ENCODE data around the gene GPAM. TPM values are rescaled to one million over a fixed set of nuclear protein-coding genes. Genes with fewer than 3 reads are reported as not detected.
A peak's percentile ranks its signal among the peaks of the same experiment; 100 is the strongest.
"Not testable (repeated sequence)": the region's sequence is repeated elsewhere in the genome, so short reads cannot be mapped to it uniquely, and the experiment has no call there.

GPAM gene
- total RNA-seq, 1 donor from 2014 or later, result 42.5 TPM

DNA sequence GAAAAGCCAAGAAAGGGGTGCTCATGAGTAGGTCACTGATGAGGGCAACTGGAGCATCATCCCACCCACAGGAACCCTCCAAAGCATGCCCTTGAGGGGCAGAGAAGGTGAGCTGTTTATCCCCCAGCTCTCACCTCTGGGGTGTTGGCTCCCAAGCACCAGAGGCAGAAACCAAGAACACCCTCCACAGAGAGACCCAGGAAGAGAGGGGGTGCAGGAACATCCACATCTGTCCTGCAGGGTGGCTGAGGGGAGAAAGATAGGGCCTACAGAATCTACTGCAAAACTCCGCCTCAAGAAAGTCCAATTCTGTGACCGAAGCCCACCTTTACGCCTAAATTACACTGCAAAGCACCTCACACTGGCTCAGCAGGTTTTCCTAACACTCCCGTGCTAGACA is 40.1 kb downstream of the GPAM start:
- no peak for ATAC-seq

DNA sequence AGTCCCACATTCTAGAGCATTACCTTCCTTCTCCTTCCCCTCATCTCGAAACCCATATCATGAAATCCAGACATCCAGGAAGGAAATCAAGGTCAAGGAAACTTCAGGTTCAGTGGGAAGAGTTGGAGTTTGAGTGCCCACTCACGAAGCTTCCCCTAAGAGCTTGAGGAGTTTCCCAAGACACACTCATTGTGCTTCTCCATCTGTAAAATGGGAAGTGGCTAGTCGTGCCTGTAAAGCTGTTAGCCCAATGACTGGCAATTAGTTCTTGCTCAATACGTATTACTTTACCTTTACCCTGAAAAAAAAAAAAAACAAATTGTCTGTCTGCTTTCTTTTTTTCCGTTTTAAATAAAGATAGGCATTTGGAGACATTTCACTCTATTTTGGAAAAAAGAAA is 42.3 kb downstream of the GPAM start:
- DNase-seq (ENCODE audit: missing footprints), result no peak
- no peak for ATAC-seq
- intact Hi-C loops (cut with DNase I), result no loop called here

More for the DNA sequence above, 40.1 kb downstream of the GPAM start:
- intact Hi-C loops (cut with DNase I), result no loop called here
- no peak for DNase-seq (ENCODE audit: missing footprints)

DNA sequence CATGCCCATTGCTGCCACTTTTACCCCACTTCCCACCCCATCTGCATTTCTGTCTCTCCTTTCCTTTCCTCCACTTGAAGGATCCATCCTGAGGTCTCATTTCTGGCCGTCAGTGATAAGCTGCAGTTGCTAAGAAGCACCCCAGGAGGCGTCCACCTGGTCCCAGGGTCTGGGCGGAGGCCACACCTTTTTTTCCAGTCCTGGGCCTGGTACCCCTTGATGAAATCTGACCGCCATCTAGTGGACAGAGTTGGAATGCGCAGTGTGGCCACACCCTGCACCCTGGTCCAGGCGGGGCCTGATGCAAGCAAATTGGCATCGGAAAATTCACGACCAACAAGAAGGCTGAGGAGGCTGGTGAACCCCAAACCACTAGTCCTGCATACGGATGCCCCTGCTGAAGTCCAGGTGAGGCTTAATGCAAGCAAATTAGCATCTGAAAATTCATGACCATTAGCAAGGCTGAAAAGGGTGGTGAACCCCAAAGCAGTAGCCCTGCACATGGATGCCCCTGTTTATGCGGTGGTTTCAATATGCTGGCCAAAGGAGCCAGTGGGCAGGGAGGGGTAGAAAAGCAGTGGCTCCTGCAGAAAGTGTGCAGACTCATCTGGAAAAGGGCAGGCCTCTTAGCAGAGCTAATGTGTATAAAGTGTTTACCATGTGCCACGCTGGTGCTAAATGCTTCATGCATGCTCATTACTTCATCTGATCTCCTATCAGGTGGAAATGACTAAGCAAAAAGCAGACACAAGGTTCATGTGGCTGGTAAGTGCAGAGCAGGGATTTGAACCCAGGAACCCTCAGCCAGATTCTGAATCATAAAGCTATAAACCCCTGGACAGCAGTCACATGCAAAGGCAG is 43.2 kb downstream of the GPAM start:
- DNase-seq (ENCODE audit: missing footprints), result no peak
- intact Hi-C loops (cut with DNase I), result no loop called here
- peak; percentile 38 for ATAC-seq

DNA sequence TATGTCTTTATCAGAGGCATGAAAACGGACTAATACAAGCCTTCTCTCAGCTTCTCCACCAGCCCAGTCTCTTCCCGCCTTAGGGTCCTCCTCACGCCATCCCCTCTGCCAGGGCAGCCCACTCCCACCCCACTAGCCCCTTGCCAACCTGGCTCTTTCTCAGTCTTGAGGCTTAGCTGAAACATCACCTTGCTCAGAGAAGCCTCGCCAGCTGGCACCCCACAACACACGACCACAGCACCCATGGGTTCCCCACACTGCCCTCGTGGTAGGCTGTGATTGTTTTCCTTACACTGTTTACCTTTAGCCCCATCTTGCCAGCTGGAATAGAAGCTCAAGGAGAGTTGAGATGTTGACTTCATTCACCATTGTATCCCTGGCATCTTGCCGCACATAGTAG is 44.4 kb downstream of the GPAM start:
- intact Hi-C loops (cut with DNase I), result loop anchor here (10.0 kb wide), 2 partner anchors 176 to 384 kb away; no protein-coding TSS in a partner anchor
- DNase-seq (ENCODE audit: missing footprints), result no peak
- no peak for ATAC-seq

DNA sequence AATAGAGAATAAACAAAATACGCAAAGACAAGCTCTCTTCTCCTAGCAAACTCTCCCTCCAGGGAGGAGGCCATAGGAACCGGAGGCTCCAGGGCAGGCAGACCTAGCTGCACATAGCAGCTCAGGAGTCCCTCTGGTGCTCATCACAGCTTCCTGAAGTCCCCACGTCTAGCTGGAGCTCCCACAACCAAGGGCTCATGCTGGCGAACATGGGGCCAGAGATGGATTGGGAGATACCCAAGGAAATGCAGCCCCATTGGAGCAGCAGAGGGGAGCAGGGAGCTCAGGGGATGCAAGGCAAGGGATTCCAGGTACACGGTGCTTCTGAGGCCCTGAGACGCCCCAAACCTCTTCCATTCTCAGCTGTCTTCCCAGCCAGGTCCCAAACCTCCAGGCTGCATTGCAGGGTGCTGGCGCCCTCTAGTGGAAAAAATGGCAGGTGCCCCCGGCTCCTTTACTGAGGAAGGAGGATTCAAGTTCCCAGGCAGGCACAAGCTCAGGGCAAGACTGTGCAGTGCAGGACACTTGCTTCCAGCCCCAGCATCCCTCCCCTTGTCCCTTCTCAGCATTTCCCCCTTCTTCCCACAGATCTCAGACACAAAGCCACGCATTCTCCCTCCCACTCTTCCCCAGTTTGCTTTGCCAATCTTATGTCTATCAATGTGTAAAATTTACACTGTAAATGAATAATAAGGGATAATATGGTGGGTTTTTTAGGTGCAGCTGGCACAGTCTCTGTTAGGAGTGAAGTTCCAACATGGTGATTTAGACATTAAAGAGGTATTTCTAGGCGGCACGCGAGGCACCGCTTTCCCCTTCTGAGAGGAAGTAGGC is 46.2 kb downstream of the GPAM start:
- no peak for DNase-seq (ENCODE audit: missing footprints)
- intact Hi-C loops (cut with DNase I), result loop anchor here (10.0 kb wide), 2 partner anchors 177 to 383 kb away; no protein-coding TSS in a partner anchor

DNA sequence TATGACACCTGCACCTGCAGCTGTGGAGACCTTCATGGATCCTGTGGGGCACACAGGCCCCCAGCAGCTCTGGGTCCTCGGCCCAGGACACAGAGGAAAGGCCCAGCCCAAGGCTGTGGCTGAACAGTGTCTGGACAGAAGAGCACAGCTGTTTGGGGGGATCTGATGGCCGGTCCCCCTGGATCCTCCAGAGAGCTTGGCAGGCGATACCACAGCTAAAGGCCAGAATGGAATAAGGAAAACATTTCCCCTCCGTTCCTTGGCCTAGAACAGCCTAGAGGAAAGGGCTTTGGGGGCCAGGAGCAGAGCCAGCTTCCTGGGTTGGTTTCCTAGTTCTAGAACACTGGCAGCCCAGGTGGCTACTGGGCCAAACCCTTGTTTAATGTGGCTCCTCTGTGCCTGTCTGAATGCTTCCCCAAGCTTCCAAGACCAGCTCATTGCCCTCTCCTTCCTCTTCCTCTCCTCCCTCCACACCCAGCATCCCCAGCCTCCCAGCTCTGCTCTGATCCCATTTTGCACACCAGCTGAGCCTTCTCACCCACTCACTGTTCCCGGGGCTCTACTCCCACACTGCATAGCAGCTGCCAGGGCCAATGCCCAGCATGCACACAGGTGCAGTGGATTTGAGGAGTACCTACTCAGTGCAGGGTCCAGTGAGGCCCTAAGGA is 46.9 kb downstream of the GPAM start:
- intact Hi-C loops (cut with DNase I), result loop anchor here (10.0 kb wide), 2 partner anchors 178 to 382 kb away; no protein-coding TSS in a partner anchor
- no peak for ATAC-seq
- no peak for DNase-seq (ENCODE audit: missing footprints)

More for the DNA sequence above, 46.2 kb downstream of the GPAM start:
- ATAC-seq, result peak; percentile 70

DNA sequence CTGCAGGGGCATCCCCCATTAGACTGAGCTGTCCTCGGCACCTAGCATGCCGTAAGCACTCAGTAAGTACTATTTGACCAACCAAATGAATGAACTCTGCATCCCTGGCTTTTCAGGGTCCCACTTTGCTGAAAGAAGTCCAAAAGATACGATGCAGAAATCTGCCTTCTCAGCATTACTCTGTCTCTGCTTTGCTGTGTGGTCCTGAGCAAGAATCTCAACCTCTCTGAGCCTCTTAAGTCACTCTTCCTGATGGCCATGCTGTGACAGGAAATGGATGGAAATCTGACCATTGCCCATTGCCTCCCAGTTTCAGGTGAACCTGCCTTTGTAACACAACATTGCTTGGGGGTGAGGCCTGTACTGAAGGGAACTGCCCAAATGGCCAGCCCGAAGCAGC is 48.0 kb downstream of the GPAM start:
- intact Hi-C loops (cut with DNase I), result loop anchor here (10.0 kb wide), 2 partner anchors 179 to 381 kb away; no protein-coding TSS in a partner anchor
- ATAC-seq, result no peak
- DNase-seq (ENCODE audit: missing footprints), result no peak

DNA sequence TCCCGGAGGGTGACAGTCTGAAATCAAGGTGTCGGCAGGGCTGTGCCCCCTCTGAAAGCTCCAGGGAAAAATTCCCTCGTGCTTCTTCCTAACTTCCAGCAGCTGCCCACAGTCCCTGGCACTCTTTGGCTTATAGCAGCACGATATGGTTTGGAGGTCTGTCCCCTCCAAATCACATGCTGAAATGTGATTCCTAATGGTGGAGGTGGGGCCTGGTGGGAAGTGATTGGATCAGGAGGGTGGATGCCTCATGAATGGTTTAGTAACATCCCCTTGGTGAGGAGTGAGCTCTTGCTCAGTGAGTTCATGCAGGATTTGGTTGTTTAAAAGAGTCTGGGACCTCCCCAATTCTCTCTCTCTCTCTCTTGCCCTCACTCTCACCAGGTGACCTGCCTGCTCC is 51.1 kb downstream of the GPAM start:
- intact Hi-C loops (cut with DNase I), result loop anchor here (10.0 kb wide), 2 partner anchors 182 to 378 kb away; no protein-coding TSS in a partner anchor
- DNase-seq (ENCODE audit: missing footprints), result no peak
- ATAC-seq, result no peak

DNA sequence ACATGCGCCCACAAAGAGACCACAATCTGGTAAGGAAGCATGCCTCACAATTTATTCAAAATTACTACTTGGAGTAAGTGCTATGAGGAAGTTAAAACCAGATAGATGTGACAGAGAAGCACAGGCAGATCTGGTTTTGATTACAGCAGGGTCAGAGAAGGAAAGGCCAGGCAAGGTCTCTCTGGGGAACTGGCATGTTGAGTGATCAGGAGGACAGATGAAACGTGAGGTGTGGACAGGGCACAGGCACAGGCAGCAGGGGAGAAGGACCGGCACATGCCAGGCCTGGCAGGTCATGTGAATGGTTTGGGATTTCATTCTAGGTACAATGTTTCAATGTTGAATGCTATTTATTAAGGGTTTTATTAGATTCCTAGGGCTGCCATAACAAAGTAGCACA is 51.6 kb downstream of the GPAM start:
- DNase-seq (ENCODE audit: missing footprints), result no peak
- no peak for ATAC-seq
- intact Hi-C loops (cut with DNase I), result loop anchor here (10.0 kb wide), 2 partner anchors 183 to 377 kb away; no protein-coding TSS in a partner anchor

DNA sequence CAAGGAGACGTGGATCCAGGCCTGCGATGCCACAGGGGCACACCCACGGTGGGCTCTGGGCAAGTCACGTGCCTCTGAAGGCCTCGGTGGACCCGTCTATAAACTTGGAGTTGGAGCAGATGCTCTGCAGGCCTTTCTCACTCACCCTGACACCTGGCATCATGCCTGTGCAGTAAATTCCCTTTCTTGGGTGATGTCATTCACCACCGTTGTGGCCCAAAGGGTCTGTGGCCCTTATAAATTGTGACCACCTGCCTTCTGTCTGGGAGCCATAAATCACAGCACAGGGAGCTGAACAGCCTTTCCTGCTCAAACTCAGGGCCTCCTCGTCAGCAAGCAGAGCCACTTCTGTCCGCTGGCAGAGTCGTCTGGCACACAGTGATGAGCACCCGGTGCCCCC is 52.2 kb downstream of the GPAM start:
- DNase-seq (ENCODE audit: missing footprints), result no peak
- intact Hi-C loops (cut with DNase I), result loop anchor here (10.0 kb wide), 2 partner anchors 183 to 377 kb away; no protein-coding TSS in a partner anchor
- no peak for ATAC-seq

DNA sequence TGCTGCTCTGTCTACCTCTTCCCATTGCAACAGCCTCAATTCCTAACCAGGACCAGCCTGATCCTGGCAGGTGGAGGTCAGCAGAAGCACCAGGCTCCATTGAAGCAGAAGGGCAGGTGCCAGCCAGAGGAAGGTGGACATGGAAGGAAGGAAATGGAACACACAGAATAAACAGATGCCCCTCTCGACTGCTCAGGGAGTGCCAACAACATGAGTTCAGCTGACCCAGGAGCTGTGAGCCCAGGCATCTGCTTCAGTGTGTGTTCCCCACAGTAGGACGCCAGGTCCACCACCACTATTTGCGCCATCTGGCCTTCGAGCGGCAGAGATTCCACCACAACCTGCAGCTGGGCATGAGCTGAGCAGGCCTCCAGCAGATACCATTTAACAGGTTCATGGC is 56.7 kb downstream of the GPAM start:
- intact Hi-C loops (cut with DNase I), result no loop called here
- no peak for DNase-seq (ENCODE audit: missing footprints)

DNA sequence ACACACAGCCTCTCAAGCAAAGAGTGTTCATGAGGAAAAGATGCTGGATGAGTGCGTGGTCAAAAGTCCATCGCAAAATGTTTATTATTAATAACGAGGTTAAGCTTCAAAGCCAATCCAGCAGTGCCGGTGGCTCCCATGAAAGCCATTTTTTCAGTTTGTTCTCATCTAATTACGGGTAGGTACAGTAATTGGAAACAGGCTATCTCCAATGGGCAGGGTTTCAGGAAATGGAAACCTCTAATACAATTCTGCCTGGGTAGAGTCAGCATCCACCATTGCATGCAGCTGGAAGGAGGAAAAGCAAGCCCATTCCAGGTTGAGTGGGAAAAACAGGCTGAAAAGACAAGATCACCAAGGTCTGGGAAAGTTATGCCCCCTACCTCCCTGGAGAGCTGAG is 57.4 kb downstream of the GPAM start:
- intact Hi-C loops (cut with DNase I), result no loop called here
- DNase-seq (ENCODE audit: missing footprints) (no peak), ATAC-seq (no peak)

More for the DNA sequence above, 56.7 kb downstream of the GPAM start:
- ATAC-seq, result no peak

DNA sequence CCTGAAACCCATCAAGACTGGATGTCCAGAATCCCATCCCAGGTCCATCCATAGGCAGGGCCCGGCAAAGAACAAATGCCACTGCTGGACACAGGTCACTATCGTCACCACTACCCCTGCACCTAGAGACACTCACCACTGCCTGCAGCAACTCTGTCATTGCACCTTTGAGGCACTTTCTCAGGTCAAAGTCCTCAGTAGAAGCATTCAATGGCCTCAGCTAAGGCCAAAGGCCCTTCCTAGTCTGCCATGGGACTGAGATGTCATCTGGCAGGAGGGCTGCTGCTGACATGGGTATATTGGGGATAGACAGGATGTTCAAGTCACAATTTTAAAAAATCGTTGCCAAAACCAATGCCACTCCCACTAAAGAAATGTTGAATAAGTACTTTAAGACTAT is 58.7 kb downstream of the GPAM start:
- intact Hi-C loops (cut with DNase I), result no loop called here
- no peak for ATAC-seq
- DNase-seq (ENCODE audit: missing footprints), result no peak

DNA sequence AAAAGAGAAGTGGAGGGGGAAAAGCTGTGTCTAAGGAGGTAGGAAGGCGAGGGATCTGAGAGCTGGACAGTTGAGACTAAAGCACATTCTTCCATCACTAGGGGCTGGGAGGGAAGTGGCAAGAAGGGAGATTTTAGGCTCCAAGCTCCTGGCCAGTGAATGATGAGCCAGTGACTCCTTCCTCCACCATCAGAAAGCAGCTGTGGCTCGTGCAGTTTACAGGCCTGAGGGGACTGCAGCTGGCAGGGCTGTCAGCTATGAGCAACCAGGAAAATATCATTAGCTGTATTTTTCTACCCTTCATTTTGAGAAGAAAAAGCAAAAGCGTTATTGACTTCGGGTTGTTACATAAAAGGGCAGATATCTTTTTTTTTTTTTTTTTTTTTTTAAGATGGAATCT is 60.7 kb downstream of the GPAM start:
- DNase-seq (ENCODE audit: missing footprints) (no peak), ATAC-seq (no peak)
- intact Hi-C loops (cut with DNase I), result no loop called here

DNA sequence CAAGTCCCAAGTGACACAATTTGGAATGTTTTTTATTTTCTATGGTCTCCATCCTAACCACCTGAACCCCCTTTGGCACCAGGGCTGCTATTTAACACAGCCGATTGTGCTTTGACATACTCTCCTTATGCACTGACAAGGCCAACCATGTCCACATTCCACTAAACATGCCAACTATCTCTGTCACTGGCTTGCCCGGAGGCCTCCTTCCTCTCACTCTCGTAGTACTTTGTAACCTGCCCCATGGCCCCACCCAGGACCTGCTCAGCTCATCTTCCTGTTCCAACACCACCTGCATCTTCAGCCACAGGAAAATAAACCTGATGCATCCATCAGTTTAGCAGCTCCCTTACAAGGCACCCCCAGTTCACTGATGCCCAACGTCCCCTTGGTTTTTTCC is 63.1 kb downstream of the GPAM start:
- ATAC-seq (no peak), DNase-seq (ENCODE audit: missing footprints) (no peak)
- intact Hi-C loops (cut with DNase I), result no loop called here

DNA sequence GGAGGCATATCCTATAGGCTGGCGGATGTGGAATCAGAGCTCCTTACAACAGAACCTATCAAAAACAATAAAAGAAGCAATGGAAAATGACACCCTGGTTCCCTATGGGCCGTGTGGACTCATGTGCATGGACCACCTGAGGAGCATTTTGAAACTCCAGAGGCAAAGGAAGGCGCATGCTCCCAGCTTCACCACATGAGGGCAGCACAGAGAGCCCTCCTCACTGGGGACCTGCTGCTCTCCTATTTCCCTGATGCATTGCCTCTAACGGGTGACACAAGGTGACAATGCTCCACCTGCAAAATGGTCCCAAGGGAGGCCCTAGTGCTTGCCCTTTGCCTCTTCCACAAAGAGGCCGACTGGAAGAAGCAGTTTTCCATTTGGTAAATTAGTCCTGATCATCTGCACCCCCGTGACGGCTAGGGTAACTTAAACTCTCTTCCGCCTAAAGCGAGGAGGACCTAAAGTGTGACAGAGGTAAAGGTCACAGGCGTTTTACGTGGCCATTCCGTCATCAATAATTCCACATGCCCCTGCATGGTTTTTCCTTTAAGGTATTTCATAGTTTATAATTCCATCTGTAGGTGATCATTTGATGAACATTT is 67.7 kb downstream of the GPAM start:
- ATAC-seq (no peak), DNase-seq (ENCODE audit: missing footprints) (no peak)
- intact Hi-C loops (cut with DNase I), result no loop called here

DNA sequence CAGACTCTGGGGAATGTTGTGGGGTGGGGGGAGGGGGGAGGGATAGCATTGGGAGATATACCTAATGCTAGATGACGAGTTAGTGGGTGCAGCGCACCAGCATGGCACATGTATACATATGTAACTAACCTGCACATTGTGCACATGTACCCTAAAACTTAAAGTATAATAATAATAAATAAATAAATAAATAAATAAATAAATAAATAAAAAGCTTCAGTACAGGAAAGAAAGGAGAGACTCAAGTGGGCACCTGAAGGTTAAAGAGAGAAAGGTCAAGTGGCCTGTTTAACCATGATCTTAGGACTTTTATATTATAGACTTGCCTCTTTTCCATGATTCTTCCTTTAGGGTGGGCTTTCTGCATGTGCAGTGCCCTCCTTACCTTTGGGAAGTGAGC is 73.8 kb downstream of the GPAM start:
- DNase-seq (ENCODE audit: missing footprints); ATAC-seq; intact Hi-C loops (cut with DNase I): not testable (repeated sequence)
